Measurements from ENCODE around the gene AKAP5. TPM values are rescaled to one million over a fixed set of nuclear protein-coding genes. Genes with fewer than 3 reads are reported as not detected.
A peak's percentile ranks its signal among the peaks of the same experiment; 100 is the strongest.

Gene AKAP5
- polyA plus RNA-seq, 3 donors = not detected

DNA sequence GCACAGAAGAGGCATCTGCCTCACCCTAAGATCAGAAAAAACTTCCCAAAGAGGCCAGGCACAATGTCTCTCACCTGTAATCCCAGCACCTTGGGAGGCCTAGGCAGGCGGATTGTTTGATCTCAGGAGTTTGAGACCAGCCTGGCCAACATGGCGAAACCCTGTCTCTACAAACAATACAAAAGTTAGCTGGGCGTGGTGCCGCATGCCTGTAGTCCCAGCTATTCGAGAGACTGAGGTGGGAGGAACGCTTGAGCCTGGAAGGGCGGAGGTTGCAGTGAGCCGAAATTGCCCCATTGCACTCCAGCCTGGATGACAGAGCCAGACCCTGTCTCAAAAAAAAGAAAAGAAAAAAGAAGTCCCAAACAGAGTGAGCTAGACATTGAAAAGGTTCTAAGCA is 43.7 kb downstream of the AKAP5 start:
- peaks cover 66% of the 10 kb centered on the region for H3K4me1 Mint-ChIP-seq
- intact Hi-C loops (cut with micrococcal nuclease) = loop anchor here (5.0 to 10.0 kb wide), 2 partner anchors 33 to 146 kb away; partner anchors contain the start of gene HSPA2 (in 1 of the 2)
- H2AFZ ChIP-seq (ENCODE audit: insufficient read depth, low read depth, low read length, poor library complexity, severe bottlenecking) = no peak overlapping the region
- H4K20me1 ChIP-seq (ENCODE audit: insufficient read depth, low read length) = peaks cover 91% of the 10 kb centered on the region
- H3K36me3 ChIP-seq (replicated peaks in 1 of 2; ENCODE audit: control insufficient read depth in 1 of 2, insufficient read depth in 2 of 2, low read length in 2 of 2) = no peaks in the 10 kb centered on the region
- H3K4me3 Mint-ChIP-seq = no peak overlapping the region
- H3K4me2 ChIP-seq (replicated peaks; ENCODE audit: extremely low read depth, low read length, poor library complexity, severe bottlenecking) = no peak overlapping the region
- no peak overlapping the region for H3K4me3 ChIP-seq (replicated peaks in 1 of 3; ENCODE audit: low read depth in 2 of 3, low read length in 3 of 3)
- WGBS (ENCODE audit: insufficient coverage) = 100% methylated on average over 6 of the region's 8 CpGs
- H3K27ac ChIP-seq (ENCODE audit: low read depth in 1 of 2, low read length in 2 of 2) = no peak overlapping the region
- H3K9ac ChIP-seq (ENCODE audit: insufficient read depth, low read length, poor library complexity, severe bottlenecking) = no peak overlapping the region
- H3K9me3 ChIP-seq (replicated peaks in 1 of 2; ENCODE audit: control insufficient read depth in 1 of 2, insufficient read depth in 1 of 2, low read length in 2 of 2) = no peaks in the 10 kb centered on the region
- peaks cover 0 to 2% (median 2%) of the 10 kb centered on the region in 3 donors for H3K27me3 Mint-ChIP-seq (ENCODE audit: low read depth in 3 of 3)
- H3K4me1 ChIP-seq (ENCODE audit: control insufficient read depth in 1 of 2, insufficient read depth in 2 of 2, low read length in 2 of 2) = peaks cover 57 to 74% of the 10 kb centered on the region in 2 donors
- TF ChIP-seq, protein P1, sequence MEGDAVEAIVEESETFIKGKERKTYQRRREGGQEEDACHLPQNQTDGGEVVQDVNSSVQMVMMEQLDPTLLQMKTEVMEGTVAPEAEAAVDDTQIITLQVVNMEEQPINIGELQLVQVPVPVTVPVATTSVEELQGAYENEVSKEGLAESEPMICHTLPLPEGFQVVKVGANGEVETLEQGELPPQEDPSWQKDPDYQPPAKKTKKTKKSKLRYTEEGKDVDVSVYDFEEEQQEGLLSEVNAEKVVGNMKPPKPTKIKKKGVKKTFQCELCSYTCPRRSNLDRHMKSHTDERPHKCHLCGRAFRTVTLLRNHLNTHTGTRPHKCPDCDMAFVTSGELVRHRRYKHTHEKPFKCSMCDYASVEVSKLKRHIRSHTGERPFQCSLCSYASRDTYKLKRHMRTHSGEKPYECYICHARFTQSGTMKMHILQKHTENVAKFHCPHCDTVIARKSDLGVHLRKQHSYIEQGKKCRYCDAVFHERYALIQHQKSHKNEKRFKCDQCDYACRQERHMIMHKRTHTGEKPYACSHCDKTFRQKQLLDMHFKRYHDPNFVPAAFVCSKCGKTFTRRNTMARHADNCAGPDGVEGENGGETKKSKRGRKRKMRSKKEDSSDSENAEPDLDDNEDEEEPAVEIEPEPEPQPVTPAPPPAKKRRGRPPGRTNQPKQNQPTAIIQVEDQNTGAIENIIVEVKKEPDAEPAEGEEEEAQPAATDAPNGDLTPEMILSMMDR (IDR thresholded peaks at IDR 0.05) = no peak
- H3K9me3 Mint-ChIP-seq = no peaks in the 10 kb centered on the region
- peaks cover 92% of the 10 kb centered on the region for H3K79me2 ChIP-seq (ENCODE audit: insufficient read depth, low read length)
- no peaks in the 10 kb centered on the region for H3K27me3 ChIP-seq (ENCODE audit: control insufficient read depth in 2 of 2, insufficient read depth in 2 of 2, low read length in 2 of 2)
- H3K36me3 Mint-ChIP-seq = peaks cover 0 to 2% of the 10 kb centered on the region in 2 donors
- no peak for DNase-seq
- H3K27ac Mint-ChIP-seq = peak overlapping the region in 1 of 7 donors; percentile 50

DNA sequence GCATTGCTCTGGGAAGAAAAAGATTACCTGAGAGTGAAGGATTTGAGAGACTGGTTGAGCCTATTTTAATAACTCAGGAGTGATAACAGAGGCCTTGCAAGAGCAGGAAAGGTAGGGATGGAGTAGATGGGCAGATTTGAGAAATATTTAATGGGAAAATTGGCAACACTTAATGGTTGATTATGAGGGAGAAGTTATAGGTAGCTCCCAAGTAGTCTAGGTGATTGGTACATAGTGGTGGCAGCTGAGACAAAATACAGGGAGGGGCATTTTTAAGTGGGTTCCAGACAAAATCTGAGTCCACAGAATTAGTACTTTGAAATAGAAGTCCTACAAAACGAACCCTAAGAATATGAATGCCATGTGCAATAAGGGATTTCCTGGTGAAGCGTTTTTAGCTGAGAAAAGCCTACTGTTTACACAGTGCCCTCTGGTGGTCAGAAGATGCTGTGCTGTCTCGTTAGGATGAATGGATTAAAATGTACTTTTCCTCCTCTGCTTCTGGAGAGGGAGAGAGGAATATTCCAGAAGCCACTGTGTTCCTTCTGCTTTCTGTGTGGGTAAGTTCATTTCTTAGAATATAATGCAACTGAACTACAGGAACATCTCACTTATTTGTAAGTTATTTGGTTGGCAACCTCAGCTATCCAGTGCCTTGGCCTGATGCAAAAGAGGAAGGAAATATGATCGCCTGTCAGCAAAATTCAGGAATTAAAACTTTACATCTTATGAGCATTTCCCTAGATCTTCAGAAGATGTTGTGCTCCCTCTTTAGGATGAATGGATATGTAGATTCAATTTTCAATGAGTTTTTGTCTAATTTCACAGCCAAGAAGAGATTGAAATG is 45.7 kb downstream of the AKAP5 start:
- Mint-ChIP-seq H3K27ac (peak overlapping the region; percentile 41 to 85 (median 55)), H3K4me1 (peaks cover 57% of the 10 kb centered on the region), H3K27me3 (ENCODE audit: low read depth in 3 of 3) (peaks cover 0 to 2% (median 2%) of the 10 kb centered on the region in 3 donors), H3K36me3 (peaks cover 0 to 2% of the 10 kb centered on the region in 2 donors), H3K4me3 (peak overlapping the region in 1 of 2 donors; percentile 57), H3K9me3 (no peaks in the 10 kb centered on the region)
- peak; percentile 65 to 75 (median 75) for DNase-seq
- H2AFZ ChIP-seq (ENCODE audit: insufficient read depth, low read depth, low read length, poor library complexity, severe bottlenecking) = no peak overlapping the region
- no peaks in the 10 kb centered on the region for H3K36me3 ChIP-seq (replicated peaks in 1 of 2; ENCODE audit: control insufficient read depth in 1 of 2, insufficient read depth in 2 of 2, low read length in 2 of 2)
- peak overlapping the region in 1 of 2 donors; percentile 34 for H3K27ac ChIP-seq (ENCODE audit: low read depth in 1 of 2, low read length in 2 of 2)
- peak overlapping the region; percentile 55 for H3K4me2 ChIP-seq (replicated peaks; ENCODE audit: extremely low read depth, low read length, poor library complexity, severe bottlenecking)
- no peaks in the 10 kb centered on the region for H3K27me3 ChIP-seq (ENCODE audit: control insufficient read depth in 2 of 2, insufficient read depth in 2 of 2, low read length in 2 of 2)
- 0% methylated on average over 1 of the region's 4 CpGs for WGBS (ENCODE audit: insufficient coverage)
- H3K4me1 ChIP-seq (ENCODE audit: control insufficient read depth in 1 of 2, insufficient read depth in 2 of 2, low read length in 2 of 2) = peaks cover 50 to 57% of the 10 kb centered on the region in 2 donors
- peaks cover 98% of the 10 kb centered on the region for H3K79me2 ChIP-seq (ENCODE audit: insufficient read depth, low read length)
- H3K9me3 ChIP-seq (replicated peaks in 1 of 2; ENCODE audit: control insufficient read depth in 1 of 2, insufficient read depth in 1 of 2, low read length in 2 of 2) = no peaks in the 10 kb centered on the region
- H3K4me3 ChIP-seq (replicated peaks in 1 of 3; ENCODE audit: low read depth in 2 of 3, low read length in 3 of 3) = peak overlapping the region in 1 of 3 experiments; percentile 36
- intact Hi-C loops (cut with micrococcal nuclease) = loop anchor here in 1 of 2 donors (2.0 kb wide), 1 partner anchor 80 kb away; no protein-coding TSS in a partner anchor
- no peak overlapping the region for H3K9ac ChIP-seq (ENCODE audit: insufficient read depth, low read length, poor library complexity, severe bottlenecking)
- TF ChIP-seq, protein P1 (IDR thresholded peaks at IDR 0.05) = peak; percentile 94
- peaks cover 100% of the 10 kb centered on the region for H4K20me1 ChIP-seq (ENCODE audit: insufficient read depth, low read length)
